ENCODE measurements around the gene TBC1D8. TPM values are rescaled to one million over a fixed set of nuclear protein-coding genes. Genes with fewer than 3 reads are reported as not detected.
A peak's percentile ranks its signal among the peaks of the same experiment; 100 is the strongest.

TBC1D8 gene
- total RNA-seq, 1 donor from 2014 or later: 45.0 TPM

DNA sequence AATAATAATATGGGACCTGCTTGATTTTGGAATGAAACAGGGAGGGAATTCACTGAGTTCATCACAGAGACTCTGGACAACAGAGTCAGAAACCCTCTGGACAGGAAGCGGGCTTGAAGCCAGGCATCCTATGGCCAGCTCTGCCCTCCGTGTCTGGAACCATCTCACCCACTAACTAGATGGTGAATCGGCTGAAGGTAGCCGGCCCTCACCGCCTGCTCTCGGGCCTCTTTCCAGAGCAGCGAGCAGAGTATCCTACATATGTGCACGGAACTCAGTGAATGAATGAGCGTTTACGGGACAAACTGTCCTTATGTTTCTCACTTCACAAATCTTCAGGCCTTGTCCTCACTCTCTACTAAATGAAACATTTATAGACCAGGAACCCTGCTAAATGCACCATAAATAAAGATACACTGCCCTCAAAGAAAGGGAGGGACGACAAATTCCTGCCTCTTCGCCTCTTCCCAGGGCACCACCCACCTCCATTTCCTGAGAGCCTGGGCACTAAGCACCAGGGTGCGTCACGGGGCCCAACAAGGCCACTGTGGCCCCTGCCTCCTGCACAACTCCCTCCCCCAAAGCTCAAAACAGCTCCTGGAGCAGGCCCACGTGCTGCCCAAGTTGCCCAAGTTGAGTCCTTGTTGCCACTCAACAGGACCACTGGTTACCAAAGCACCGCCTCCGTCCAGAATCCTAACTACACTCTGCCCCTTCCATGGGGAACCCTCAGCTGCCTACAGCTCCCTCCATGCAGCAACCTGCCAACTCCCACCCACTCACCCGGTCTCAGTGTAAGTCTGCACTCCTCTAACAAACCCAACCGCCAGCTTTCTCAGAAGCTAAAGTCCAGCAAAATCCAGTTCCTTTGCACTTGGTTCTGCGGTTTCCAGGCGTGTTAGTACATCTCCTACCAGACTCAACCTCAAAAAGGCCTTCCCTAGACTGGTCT lies 1.7 kb downstream of the TBC1D8 start:
- Histone ChIP-seq H3K4me1 (peaks cover 93% of the 10 kb centered on the region), H3K27ac (replicated peaks) (peak overlapping the region; percentile 95), H3K36me3 (no peaks in the 10 kb centered on the region), H3K4me3 (peak overlapping the region; percentile 93), H3K9me3 (replicated peaks) (no peaks in the 10 kb centered on the region), H3K27me3 (ENCODE audit: low read depth) (no peaks in the 10 kb centered on the region)
- peak; percentile 20 for DNase-seq
- intact Hi-C loops (cut with micrococcal nuclease): loop anchor here (5.0 kb wide), 2 partner anchors 112 to 137 kb away; no protein-coding TSS in a partner anchor
- TF ChIP-seq, protein P1, sequence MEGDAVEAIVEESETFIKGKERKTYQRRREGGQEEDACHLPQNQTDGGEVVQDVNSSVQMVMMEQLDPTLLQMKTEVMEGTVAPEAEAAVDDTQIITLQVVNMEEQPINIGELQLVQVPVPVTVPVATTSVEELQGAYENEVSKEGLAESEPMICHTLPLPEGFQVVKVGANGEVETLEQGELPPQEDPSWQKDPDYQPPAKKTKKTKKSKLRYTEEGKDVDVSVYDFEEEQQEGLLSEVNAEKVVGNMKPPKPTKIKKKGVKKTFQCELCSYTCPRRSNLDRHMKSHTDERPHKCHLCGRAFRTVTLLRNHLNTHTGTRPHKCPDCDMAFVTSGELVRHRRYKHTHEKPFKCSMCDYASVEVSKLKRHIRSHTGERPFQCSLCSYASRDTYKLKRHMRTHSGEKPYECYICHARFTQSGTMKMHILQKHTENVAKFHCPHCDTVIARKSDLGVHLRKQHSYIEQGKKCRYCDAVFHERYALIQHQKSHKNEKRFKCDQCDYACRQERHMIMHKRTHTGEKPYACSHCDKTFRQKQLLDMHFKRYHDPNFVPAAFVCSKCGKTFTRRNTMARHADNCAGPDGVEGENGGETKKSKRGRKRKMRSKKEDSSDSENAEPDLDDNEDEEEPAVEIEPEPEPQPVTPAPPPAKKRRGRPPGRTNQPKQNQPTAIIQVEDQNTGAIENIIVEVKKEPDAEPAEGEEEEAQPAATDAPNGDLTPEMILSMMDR (IDR thresholded peaks at IDR 0.05; ENCODE audit: borderline replicate concordance): no peak

DNA sequence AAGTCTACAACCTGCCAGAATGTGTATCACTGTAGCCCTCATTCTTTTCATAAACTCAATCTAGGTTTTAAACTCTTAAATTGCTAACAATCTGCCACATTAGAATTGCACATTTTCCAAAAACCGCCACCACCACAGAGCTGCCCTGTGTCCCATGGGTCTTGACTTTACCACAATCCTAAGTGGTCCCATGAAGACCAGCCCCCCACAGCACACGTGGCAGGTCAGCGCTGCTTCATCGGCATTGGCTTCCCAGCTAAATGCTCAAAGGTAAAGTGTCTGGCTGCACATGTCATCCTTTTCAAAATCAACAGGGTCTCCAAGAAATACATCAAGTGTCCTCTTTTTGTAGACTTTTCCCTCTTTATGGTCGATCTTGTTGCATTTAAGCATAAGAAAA lies 2.4 kb downstream of the TBC1D8 start:
- no peak for DNase-seq
- peaks cover 93% of the 10 kb centered on the region for H3K4me1 ChIP-seq
- peak overlapping the region; percentile 95 for H3K27ac ChIP-seq (replicated peaks)
- intact Hi-C loops (cut with micrococcal nuclease): no loop called here
- H3K4me3 ChIP-seq: peak overlapping the region; percentile 93
- H3K36me3 ChIP-seq: no peaks in the 10 kb centered on the region
- no peaks in the 10 kb centered on the region for H3K27me3 ChIP-seq (ENCODE audit: low read depth)
- TF ChIP-seq, protein P1 (IDR thresholded peaks at IDR 0.05; ENCODE audit: borderline replicate concordance): no peak
- no peaks in the 10 kb centered on the region for H3K9me3 ChIP-seq (replicated peaks)

DNA sequence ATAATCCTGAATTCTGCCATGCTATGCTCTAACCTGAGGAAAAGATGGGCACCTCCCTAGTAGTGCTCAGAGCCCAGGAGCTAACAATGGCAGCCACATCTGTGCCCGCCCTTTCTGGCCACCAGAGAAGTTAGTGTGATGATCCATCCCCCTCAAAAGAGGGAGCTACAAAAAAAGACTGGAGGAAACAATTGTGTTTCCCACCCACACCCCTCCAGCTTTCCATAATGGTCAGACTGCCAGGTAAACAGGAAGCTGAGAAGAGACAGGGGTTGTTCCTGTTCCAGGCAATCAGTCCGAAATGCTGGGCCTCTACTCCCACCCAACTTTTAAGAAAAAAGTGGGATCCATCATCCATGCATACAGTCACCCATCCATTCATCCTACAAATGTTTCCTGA lies 3.2 kb downstream of the TBC1D8 start:
- TF ChIP-seq, protein P1 (IDR thresholded peaks at IDR 0.05; ENCODE audit: borderline replicate concordance): no peak
- DNase-seq: no peak
- Histone ChIP-seq H3K27me3 (ENCODE audit: low read depth) (no peaks in the 10 kb centered on the region), H3K36me3 (no peaks in the 10 kb centered on the region), H3K4me1 (peaks cover 87% of the 10 kb centered on the region), H3K27ac (replicated peaks) (peak overlapping the region; percentile 35), H3K4me3 (no peak overlapping the region), H3K9me3 (replicated peaks) (no peaks in the 10 kb centered on the region)
- intact Hi-C loops (cut with micrococcal nuclease): no loop called here

DNA sequence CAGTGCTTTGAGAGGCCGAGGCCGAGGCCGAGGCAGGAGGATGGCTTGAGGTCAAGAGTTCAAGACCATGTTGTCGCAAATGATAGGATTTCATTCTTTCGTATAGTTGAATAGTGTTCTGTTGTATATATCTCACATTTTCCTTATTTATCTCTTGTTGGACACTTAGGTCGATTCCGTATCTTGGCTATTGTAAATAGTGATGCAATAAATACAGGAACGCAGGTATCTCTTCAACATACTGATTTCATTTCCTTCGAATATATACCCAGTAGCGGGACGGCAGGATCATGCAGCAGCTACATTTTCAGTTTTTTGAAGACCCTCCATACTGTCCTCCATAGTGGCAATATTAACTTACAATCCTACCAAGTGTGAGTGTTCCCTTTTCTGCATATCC lies 4.1 kb downstream of the TBC1D8 start:
- H3K36me3 ChIP-seq: no peaks in the 10 kb centered on the region
- no peaks in the 10 kb centered on the region for H3K9me3 ChIP-seq (replicated peaks)
- intact Hi-C loops (cut with micrococcal nuclease): no loop called here
- peak overlapping the region; percentile 35 for H3K27ac ChIP-seq (replicated peaks)
- no peak for DNase-seq
- no peak overlapping the region for H3K4me3 ChIP-seq
- no peaks in the 10 kb centered on the region for H3K27me3 ChIP-seq (ENCODE audit: low read depth)
- peaks cover 78% of the 10 kb centered on the region for H3K4me1 ChIP-seq
- TF ChIP-seq, protein P1 (IDR thresholded peaks at IDR 0.05; ENCODE audit: borderline replicate concordance): no peak

DNA sequence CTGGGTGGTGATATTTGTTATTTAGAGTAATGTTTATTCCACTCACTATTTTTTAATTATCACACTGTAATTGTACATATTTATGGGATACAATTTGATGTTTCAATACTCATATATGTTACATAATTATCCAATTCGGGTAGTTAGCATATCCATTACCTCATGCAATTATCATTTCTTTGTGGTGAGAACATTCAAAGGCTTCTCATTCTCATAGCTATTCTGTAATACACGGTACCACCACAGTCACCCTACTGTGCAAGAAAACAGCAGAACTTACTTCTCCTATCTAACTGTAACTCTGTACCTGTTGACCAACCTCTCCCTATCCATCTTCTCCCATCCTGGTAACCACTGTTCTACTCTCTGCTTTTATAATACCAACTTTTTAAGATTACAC lies 4.6 kb downstream of the TBC1D8 start:
- H3K9me3 ChIP-seq (replicated peaks): no peaks in the 10 kb centered on the region
- no peak overlapping the region for H3K27ac ChIP-seq (replicated peaks)
- TF ChIP-seq, protein P1 (IDR thresholded peaks at IDR 0.05; ENCODE audit: borderline replicate concordance): no peak
- H3K27me3 ChIP-seq (ENCODE audit: low read depth): no peaks in the 10 kb centered on the region
- H3K4me3 ChIP-seq: no peak overlapping the region
- H3K4me1 ChIP-seq: peaks cover 77% of the 10 kb centered on the region
- H3K36me3 ChIP-seq: no peaks in the 10 kb centered on the region
- intact Hi-C loops (cut with micrococcal nuclease): no loop called here
- no peak for DNase-seq
